ENCODE results near the gene WNT5B. TPM values are rescaled to one million over a fixed set of nuclear protein-coding genes. Genes with fewer than 3 reads are reported as not detected.

WNT5B gene
- total RNA-seq, 1 experiment from 2014 or later: 0.34 TPM

DNA sequence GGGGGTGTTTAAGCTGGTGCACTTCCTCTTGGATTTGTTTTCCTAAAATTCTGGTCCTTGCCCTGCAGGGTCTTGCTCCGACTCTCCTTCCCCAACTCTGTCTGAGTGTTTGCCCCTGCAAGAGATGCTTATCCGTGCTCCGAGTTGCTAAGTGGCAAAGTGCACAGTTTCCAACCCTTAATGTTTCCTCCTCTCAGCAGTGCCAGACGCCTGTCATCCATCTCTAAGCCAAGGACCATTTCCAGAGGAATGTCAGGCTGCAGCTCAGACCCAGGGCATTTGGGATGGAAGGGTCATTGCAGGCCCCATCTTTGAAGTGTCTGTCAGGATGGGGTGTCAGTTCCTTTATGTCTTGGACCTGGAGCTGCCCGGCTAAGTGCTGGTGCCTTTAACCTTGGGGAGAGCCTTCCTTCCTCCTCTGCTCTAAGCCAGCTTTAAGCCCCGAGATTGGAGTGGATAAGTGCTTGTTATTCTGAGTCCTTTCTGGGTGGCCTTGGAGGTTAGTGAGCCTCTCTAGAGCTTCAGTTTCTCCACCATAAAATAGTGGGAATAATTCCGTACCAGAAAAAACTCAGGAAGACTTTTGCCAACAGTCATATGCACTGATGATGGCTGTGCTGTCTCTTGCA, 15.0 kb downstream of the WNT5B start:
- BruUV-seq (replicated peaks): no TSS peak
- POLR2A ChIA-PET (ENCODE audit: low non-redundant PET): no interaction called here
- H3K4me1 ChIP-seq (ENCODE audit: insufficient read depth, low read length, poor library complexity, severe bottlenecking): peaks cover 8% of the 10 kb centered on the region
- DNase-seq (ENCODE audit: low spot score): no peak
- CTCF ChIA-PET: interaction anchor here (0.7 to 1.2 kb wide), 3 partner anchors 9 to 147 kb away, joined by 3 to 6 read pairs (median 4); no protein-coding TSS in a partner anchor
- intact Hi-C loops (cut with micrococcal nuclease; ENCODE audit: unreplicated experiment): loop anchor here (10.0 kb wide), 1 partner anchor 931 kb away; no protein-coding TSS in a partner anchor
- no peaks in the 10 kb centered on the region for H3K9me3 ChIP-seq (ENCODE audit: low read depth, low read length, poor library complexity, severe bottlenecking)
- no peaks in the 10 kb centered on the region for H3K36me3 ChIP-seq (ENCODE audit: insufficient read depth, low read length, poor library complexity, severe bottlenecking)
- no peak overlapping the region for H3K27ac ChIP-seq (ENCODE audit: low read depth, low read length, poor library complexity, severe bottlenecking)
- no peak overlapping the region for H3K4me3 ChIP-seq (ENCODE audit: low read depth, low read length, poor library complexity, severe bottlenecking)
- no peaks in the 10 kb centered on the region for H3K27me3 ChIP-seq (replicated peaks; ENCODE audit: insufficient read depth, low read depth, low read length, poor library complexity)
- TF ChIP-seq EZH2 (IDR thresholded peaks at IDR 0.05; ENCODE audit: borderline replicate concordance, low read depth, low read length, poor library complexity, severe bottlenecking): no peak
- TF ChIP-seq, protein P1, sequence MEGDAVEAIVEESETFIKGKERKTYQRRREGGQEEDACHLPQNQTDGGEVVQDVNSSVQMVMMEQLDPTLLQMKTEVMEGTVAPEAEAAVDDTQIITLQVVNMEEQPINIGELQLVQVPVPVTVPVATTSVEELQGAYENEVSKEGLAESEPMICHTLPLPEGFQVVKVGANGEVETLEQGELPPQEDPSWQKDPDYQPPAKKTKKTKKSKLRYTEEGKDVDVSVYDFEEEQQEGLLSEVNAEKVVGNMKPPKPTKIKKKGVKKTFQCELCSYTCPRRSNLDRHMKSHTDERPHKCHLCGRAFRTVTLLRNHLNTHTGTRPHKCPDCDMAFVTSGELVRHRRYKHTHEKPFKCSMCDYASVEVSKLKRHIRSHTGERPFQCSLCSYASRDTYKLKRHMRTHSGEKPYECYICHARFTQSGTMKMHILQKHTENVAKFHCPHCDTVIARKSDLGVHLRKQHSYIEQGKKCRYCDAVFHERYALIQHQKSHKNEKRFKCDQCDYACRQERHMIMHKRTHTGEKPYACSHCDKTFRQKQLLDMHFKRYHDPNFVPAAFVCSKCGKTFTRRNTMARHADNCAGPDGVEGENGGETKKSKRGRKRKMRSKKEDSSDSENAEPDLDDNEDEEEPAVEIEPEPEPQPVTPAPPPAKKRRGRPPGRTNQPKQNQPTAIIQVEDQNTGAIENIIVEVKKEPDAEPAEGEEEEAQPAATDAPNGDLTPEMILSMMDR (conservative IDR thresholded peaks at IDR 0.05; ENCODE audit: low read depth, low read length): no peak

DNA sequence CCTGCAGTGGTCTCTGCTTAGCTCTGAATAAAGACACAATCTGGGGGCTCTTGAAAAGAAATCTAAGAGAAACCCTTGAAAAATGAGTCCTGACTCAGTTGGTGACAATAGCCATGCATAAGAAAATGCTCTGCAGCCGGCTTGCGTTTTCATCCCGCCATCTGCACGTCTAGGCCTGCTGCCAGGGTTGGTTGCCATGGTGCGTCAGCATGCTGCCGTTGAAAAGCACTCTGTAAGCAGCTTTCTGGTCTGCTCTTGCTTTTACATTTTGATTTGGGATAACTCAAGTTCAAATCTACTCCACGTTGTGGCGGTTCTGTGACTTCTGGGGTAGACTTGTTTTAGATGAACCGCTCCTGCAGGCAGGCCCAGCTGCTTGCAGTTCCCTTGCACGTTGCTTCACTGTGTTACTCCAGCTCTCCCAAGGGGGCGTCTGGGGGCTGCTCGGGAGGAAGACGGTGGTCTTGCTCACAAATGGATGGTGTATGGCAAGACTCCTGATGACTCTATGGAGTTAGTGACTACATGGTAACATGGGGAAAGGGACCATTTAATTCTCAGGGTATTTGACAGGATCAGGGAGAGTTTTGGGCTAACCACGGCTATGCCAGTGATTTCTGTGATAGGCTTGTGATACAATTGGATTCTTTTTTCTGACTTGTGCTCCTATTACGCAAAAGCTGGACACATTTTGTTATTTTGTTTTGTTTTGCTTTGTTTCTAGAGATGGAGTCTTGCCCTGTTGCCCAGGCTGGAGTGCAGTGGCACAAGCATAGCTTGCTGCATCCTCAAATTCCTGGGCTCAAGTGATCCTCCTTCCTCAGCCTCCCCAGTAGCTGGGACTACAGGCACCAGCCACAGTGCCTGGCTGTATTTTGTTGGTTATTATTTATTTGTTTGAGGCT, 15.8 kb downstream of the WNT5B start:
- no peaks in the 10 kb centered on the region for H3K27me3 ChIP-seq (replicated peaks; ENCODE audit: insufficient read depth, low read depth, low read length, poor library complexity)
- H3K4me3 ChIP-seq (ENCODE audit: low read depth, low read length, poor library complexity, severe bottlenecking): no peak overlapping the region
- H3K27ac ChIP-seq (ENCODE audit: low read depth, low read length, poor library complexity, severe bottlenecking): no peak overlapping the region
- no peaks in the 10 kb centered on the region for H3K36me3 ChIP-seq (ENCODE audit: insufficient read depth, low read length, poor library complexity, severe bottlenecking)
- TF ChIP-seq EZH2 (IDR thresholded peaks at IDR 0.05; ENCODE audit: borderline replicate concordance, low read depth, low read length, poor library complexity, severe bottlenecking): no peak
- TF ChIP-seq, protein P1 (conservative IDR thresholded peaks at IDR 0.05; ENCODE audit: low read depth, low read length): no peak
- POLR2A ChIA-PET (ENCODE audit: low non-redundant PET): no interaction called here
- intact Hi-C loops (cut with micrococcal nuclease; ENCODE audit: unreplicated experiment): loop anchor here (10.0 kb wide), 1 partner anchor 930 kb away; no protein-coding TSS in a partner anchor
- no TSS peak for BruUV-seq (replicated peaks)
- H3K9me3 ChIP-seq (ENCODE audit: low read depth, low read length, poor library complexity, severe bottlenecking): no peaks in the 10 kb centered on the region
- CTCF ChIA-PET: interaction anchor here (0.7 to 1.2 kb wide), 2 partner anchors 9 to 146 kb away, joined by 3 to 4 read pairs; no protein-coding TSS in a partner anchor
- peaks cover 8% of the 10 kb centered on the region for H3K4me1 ChIP-seq (ENCODE audit: insufficient read depth, low read length, poor library complexity, severe bottlenecking)
- DNase-seq (ENCODE audit: low spot score): peak; percentile 67

DNA sequence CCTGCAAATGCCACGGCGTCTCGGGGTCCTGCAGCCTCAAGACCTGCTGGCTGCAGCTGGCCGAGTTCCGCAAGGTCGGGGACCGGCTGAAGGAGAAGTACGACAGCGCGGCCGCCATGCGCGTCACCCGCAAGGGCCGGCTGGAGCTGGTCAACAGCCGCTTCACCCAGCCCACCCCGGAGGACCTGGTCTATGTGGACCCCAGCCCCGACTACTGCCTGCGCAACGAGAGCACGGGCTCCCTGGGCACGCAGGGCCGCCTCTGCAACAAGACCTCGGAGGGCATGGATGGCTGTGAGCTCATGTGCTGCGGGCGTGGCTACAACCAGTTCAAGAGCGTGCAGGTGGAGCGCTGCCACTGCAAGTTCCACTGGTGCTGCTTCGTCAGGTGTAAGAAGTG, 16.8 kb downstream of the WNT5B start:
- ChIA-PET CTCF (no interaction called here), POLR2A (ENCODE audit: low non-redundant PET) (no interaction called here)
- peaks cover 8% of the 10 kb centered on the region for H3K4me1 ChIP-seq (ENCODE audit: insufficient read depth, low read length, poor library complexity, severe bottlenecking)
- DNase-seq (ENCODE audit: low spot score): no peak
- no peaks in the 10 kb centered on the region for H3K36me3 ChIP-seq (ENCODE audit: insufficient read depth, low read length, poor library complexity, severe bottlenecking)
- no TSS peak for BruUV-seq (replicated peaks)
- no peak overlapping the region for H3K4me3 ChIP-seq (ENCODE audit: low read depth, low read length, poor library complexity, severe bottlenecking)
- no peaks in the 10 kb centered on the region for H3K27me3 ChIP-seq (replicated peaks; ENCODE audit: insufficient read depth, low read depth, low read length, poor library complexity)
- intact Hi-C loops (cut with micrococcal nuclease; ENCODE audit: unreplicated experiment): loop anchor here (10.0 kb wide), 1 partner anchor 929 kb away; no protein-coding TSS in a partner anchor
- TF ChIP-seq, protein P1 (conservative IDR thresholded peaks at IDR 0.05; ENCODE audit: low read depth, low read length): no peak
- TF ChIP-seq EZH2 (IDR thresholded peaks at IDR 0.05; ENCODE audit: borderline replicate concordance, low read depth, low read length, poor library complexity, severe bottlenecking): no peak
- no peaks in the 10 kb centered on the region for H3K9me3 ChIP-seq (ENCODE audit: low read depth, low read length, poor library complexity, severe bottlenecking)
- H3K27ac ChIP-seq (ENCODE audit: low read depth, low read length, poor library complexity, severe bottlenecking): no peak overlapping the region
